ENCODE results near the gene LIMS2. TPM values are rescaled to one million over a fixed set of nuclear protein-coding genes. Genes with fewer than 3 reads are reported as not detected.

The LIMS2 gene
- total RNA-seq, 6 experiments from 2014 or later, result 47.8 to 65.0 (median 59.1) TPM

GRCh38 chr2:127589841-127590240 lies 85.5 kb downstream of the LIMS2 start:
- no peak overlapping the region for H3K27ac Mint-ChIP-seq
- H3K4me1 Mint-ChIP-seq (ENCODE audit: low read depth), result peaks cover 7% of the 10 kb centered on the region
- H3K9me3 Mint-ChIP-seq, result no peaks in the 10 kb centered on the region
- DNase-seq, result no peak
- H3K27me3 Mint-ChIP-seq (ENCODE audit: insufficient read depth), result peaks cover 5% of the 10 kb centered on the region; the same call in 1 of the 2 replicates
- no peak overlapping the region for H3K4me3 Mint-ChIP-seq
- no peaks in the 10 kb centered on the region for H3K36me3 Mint-ChIP-seq (ENCODE audit: low read depth)
- no peak for TF ChIP-seq CTCF (IDR thresholded peaks at IDR 0.05)

GRCh38 chr2:127589358-127589757 lies 86.0 kb downstream of the LIMS2 start:
- Mint-ChIP-seq H3K27ac (no peak overlapping the region), H3K36me3 (ENCODE audit: low read depth) (no peaks in the 10 kb centered on the region), H3K4me3 (no peak overlapping the region), H3K9me3 (no peaks in the 10 kb centered on the region), H3K27me3 (ENCODE audit: insufficient read depth) (peaks cover 5% of the 10 kb centered on the region; the same call in 1 of the 2 replicates), H3K4me1 (ENCODE audit: low read depth) (peaks cover 2% of the 10 kb centered on the region)
- DNase-seq, result no peak
- no peak for TF ChIP-seq CTCF (IDR thresholded peaks at IDR 0.05)

Other genes with a start within 250 kb of the LIMS2 start
- gene IWS1, start 149.0 kb downstream of the LIMS2 start, total RNA-seq (2021; fragmentation: NEBNext Ultra II Directional; extraction: Animal tissue kit (Norgen Biotek cat#: 25700)), result 10 to 100 TPM; 34.7 to 44.6 (median 38.3) TPM
- 1 to 10 TPM in 2 of 6 experiments, under 1 TPM in 4; 0.74 to 1.3 (median 0.98) TPM for gene MYO7B, start 139.8 kb downstream of the LIMS2 start, total RNA-seq (2021; fragmentation: NEBNext Ultra II Directional; extraction: Animal tissue kit (Norgen Biotek cat#: 25700))
- not detected for gene GPR17, start 29.4 kb downstream of the LIMS2 start, total RNA-seq (2021; fragmentation: NEBNext Ultra II Directional; extraction: Animal tissue kit (Norgen Biotek cat#: 25700))
- gene SFT2D3, start 26.0 kb upstream of the LIMS2 start, total RNA-seq (2021; fragmentation: NEBNext Ultra II Directional; extraction: Animal tissue kit (Norgen Biotek cat#: 25700)), result 1 to 10 TPM; 2.5 to 3.2 (median 3.0) TPM
- gene WDR33, start 135.6 kb upstream of the LIMS2 start, total RNA-seq (2021; fragmentation: NEBNext Ultra II Directional; extraction: Animal tissue kit (Norgen Biotek cat#: 25700)), result 10 to 100 TPM; 36.3 to 40.1 (median 39.4) TPM
- gene POLR2D, start 182.6 kb upstream of the LIMS2 start, total RNA-seq (2021; fragmentation: NEBNext Ultra II Directional; extraction: Animal tissue kit (Norgen Biotek cat#: 25700)), result 10 to 100 TPM; 36.4 to 46.8 (median 41.5) TPM
- gene AMMECR1L, start 210.4 kb upstream of the LIMS2 start, total RNA-seq (2021; fragmentation: NEBNext Ultra II Directional; extraction: Animal tissue kit (Norgen Biotek cat#: 25700)), result 10 to 100 TPM; 13.9 to 18.2 (median 14.8) TPM